ENCODE measurements around the gene PKD1. TPM values are rescaled to one million over a fixed set of nuclear protein-coding genes. Genes with fewer than 3 reads are reported as not detected.

Gene PKD1
- total RNA-seq, 1 experiment from 2014 or later: 137 TPM

GRCh38 chr16:2075631-2076030 is 60.1 kb downstream of the PKD1 start:
- POLR2A ChIA-PET: no interaction called here

DNA sequence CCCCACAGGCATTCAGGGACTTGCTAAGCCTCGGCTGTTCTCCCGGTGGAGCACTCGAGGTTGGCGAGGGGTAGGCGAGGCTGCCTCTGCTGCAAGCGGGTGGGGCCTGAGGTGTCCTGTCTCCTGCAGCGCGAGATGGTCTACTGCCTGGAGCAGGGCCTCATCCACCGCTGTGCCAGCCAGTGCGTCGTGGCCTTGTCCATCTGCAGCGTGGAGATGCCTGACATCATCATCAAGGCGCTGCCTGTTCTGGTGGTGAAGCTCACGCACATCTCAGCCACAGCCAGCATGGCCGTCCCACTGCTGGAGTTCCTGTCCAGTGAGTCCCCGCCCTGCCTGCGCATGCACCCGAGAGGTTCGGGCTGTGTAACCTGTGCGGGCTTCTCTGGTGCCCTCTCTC is 61.6 kb downstream of the PKD1 start:
- H3K36me3 ChIP-seq (ENCODE audit: control insufficient read depth in 1 of 2, insufficient read depth in 2 of 2, low read length in 2 of 2): peaks cover 0 to 2% of the 10 kb centered on the region in 2 experiments; a peak in 1 of 4 replicates
- ChIA-PET CTCF (no interaction called here), RAD21 (ENCODE audit: low non-redundant PET in 1 of 2, low total read pairs in 2 of 2, uncharacterized antibody in 2 of 2, unreplicated experiment in 2 of 2) (no interaction called here), POLR2A (no interaction called here)
- H3K4me2 ChIP-seq (ENCODE audit: low read length): no peak overlapping the region
- no peak overlapping the region for H2AFZ ChIP-seq (ENCODE audit: low read depth, low read length, poor library complexity, severe bottlenecking)
- H3K9ac ChIP-seq (ENCODE audit: low read length): no peak overlapping the region
- DNase-seq (ENCODE audit: low read depth, low spot score) (no peak), ATAC-seq (no peak)
- BruUV-seq (replicated peaks): no TSS peak
- H4K20me1 ChIP-seq (ENCODE audit: insufficient read depth): no peaks in the 10 kb centered on the region
- H3K4me1 ChIP-seq (ENCODE audit: control insufficient read depth in 1 of 2, insufficient read depth in 2 of 2, low read length in 2 of 2): no peaks in the 10 kb centered on the region
- H3K27me3 ChIP-seq (ENCODE audit: insufficient read depth, low read length): no peaks in the 10 kb centered on the region
- H3K9me3 ChIP-seq (ENCODE audit: control insufficient read depth in 1 of 2, insufficient read depth in 1 of 2, low read depth in 1 of 2, low read length in 2 of 2): no peaks in the 10 kb centered on the region
- no peak overlapping the region for H3K4me3 ChIP-seq (replicated peaks in 1 of 2; ENCODE audit: low read depth in 1 of 2, low read length in 2 of 2)
- no peaks in the 10 kb centered on the region for H3K79me2 ChIP-seq (ENCODE audit: insufficient read depth, low read length)
- intact Hi-C loops (cut with micrococcal nuclease): no loop called here
- H3K9me2 ChIP-seq (ENCODE audit: insufficient read depth): no peaks in the 10 kb centered on the region
- H3K27ac ChIP-seq (ENCODE audit: low read depth, low read length): no peak overlapping the region
- TF ChIP-seq SRF (IDR thresholded peaks at IDR 0.05; ENCODE audit: low read depth) (no peak), CEBPB (IDR thresholded peaks at IDR 0.05; ENCODE audit: low read depth) (no peak), EZH2 (IDR thresholded peaks at IDR 0.05) (no peak), POLR2A (IDR thresholded peaks at IDR 0.05; ENCODE audit: borderline replicate concordance, extremely low read depth, insufficient read depth, insufficient read length) (no peak), JUND (IDR thresholded peaks at IDR 0.05) (no peak), ZNF274 (IDR thresholded peaks at IDR 0.05; ENCODE audit: low read depth, low read length) (no peak), POLR2AphosphoS5 (IDR thresholded peaks at IDR 0.05; ENCODE audit: low read depth, low read length) (no peak), ELF1 (IDR thresholded peaks at IDR 0.05; ENCODE audit: borderline replicate concordance, low read depth) (no peak), YY1 (IDR thresholded peaks at IDR 0.05; ENCODE audit: extremely low read depth, insufficient replicate concordance, low read depth, low read length) (no peak), ZFX (IDR thresholded peaks at IDR 0.05) (no peak), EGR1 (IDR thresholded peaks at IDR 0.05; ENCODE audit: low read depth) (no peak)
- TF ChIP-seq, protein P1, sequence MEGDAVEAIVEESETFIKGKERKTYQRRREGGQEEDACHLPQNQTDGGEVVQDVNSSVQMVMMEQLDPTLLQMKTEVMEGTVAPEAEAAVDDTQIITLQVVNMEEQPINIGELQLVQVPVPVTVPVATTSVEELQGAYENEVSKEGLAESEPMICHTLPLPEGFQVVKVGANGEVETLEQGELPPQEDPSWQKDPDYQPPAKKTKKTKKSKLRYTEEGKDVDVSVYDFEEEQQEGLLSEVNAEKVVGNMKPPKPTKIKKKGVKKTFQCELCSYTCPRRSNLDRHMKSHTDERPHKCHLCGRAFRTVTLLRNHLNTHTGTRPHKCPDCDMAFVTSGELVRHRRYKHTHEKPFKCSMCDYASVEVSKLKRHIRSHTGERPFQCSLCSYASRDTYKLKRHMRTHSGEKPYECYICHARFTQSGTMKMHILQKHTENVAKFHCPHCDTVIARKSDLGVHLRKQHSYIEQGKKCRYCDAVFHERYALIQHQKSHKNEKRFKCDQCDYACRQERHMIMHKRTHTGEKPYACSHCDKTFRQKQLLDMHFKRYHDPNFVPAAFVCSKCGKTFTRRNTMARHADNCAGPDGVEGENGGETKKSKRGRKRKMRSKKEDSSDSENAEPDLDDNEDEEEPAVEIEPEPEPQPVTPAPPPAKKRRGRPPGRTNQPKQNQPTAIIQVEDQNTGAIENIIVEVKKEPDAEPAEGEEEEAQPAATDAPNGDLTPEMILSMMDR (IDR thresholded peaks at IDR 0.05 in 2 of 3, conservative IDR thresholded peaks at IDR 0.05 in 1 of 3; ENCODE audit: borderline replicate concordance in 1 of 3, insufficient read depth in 1 of 3, low read depth in 2 of 3, low read length in 2 of 3): no peak
- TF ChIP-seq, protein P2, sequence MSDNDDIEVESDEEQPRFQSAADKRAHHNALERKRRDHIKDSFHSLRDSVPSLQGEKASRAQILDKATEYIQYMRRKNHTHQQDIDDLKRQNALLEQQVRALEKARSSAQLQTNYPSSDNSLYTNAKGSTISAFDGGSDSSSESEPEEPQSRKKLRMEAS (IDR thresholded peaks at IDR 0.05): no peak

More at GRCh38 chr16:2075631-2076030, 60.1 kb downstream of the PKD1 start:
- no peaks in the 10 kb centered on the region for H3K27me3 ChIP-seq (ENCODE audit: insufficient read depth, low read length)
- H3K4me1 ChIP-seq (ENCODE audit: control insufficient read depth in 1 of 2, insufficient read depth in 2 of 2, low read length in 2 of 2): no peaks in the 10 kb centered on the region
- no peak overlapping the region for H3K9ac ChIP-seq (ENCODE audit: low read length)
- TF ChIP-seq, protein P1 (IDR thresholded peaks at IDR 0.05 in 2 of 3, conservative IDR thresholded peaks at IDR 0.05 in 1 of 3; ENCODE audit: borderline replicate concordance in 1 of 3, insufficient read depth in 1 of 3, low read depth in 2 of 3, low read length in 2 of 3): no peak
- peaks cover 0 to 2% of the 10 kb centered on the region in 2 experiments; a peak in 1 of 4 replicates for H3K36me3 ChIP-seq (ENCODE audit: control insufficient read depth in 1 of 2, insufficient read depth in 2 of 2, low read length in 2 of 2)
- no peaks in the 10 kb centered on the region for H3K9me2 ChIP-seq (ENCODE audit: insufficient read depth)
- no peak overlapping the region for H3K4me3 ChIP-seq (replicated peaks in 1 of 2; ENCODE audit: low read depth in 1 of 2, low read length in 2 of 2)
- no peak overlapping the region for H2AFZ ChIP-seq (ENCODE audit: low read depth, low read length, poor library complexity, severe bottlenecking)
- H3K9me3 ChIP-seq (ENCODE audit: control insufficient read depth in 1 of 2, insufficient read depth in 1 of 2, low read depth in 1 of 2, low read length in 2 of 2): no peaks in the 10 kb centered on the region
- DNase-seq (ENCODE audit: low read depth, low spot score) (no peak), ATAC-seq (no peak)
- RAD21 ChIA-PET (ENCODE audit: low non-redundant PET in 1 of 2, low total read pairs in 2 of 2, uncharacterized antibody in 2 of 2, unreplicated experiment in 2 of 2): no interaction called here
- H3K79me2 ChIP-seq (ENCODE audit: insufficient read depth, low read length): no peaks in the 10 kb centered on the region
- intact Hi-C loops (cut with micrococcal nuclease): no loop called here
- H3K27ac ChIP-seq (ENCODE audit: low read depth, low read length): no peak overlapping the region
- CTCF ChIA-PET: no interaction called here
- H3K4me2 ChIP-seq (ENCODE audit: low read length): no peak overlapping the region
- BruUV-seq (replicated peaks): no TSS peak
- H4K20me1 ChIP-seq (ENCODE audit: insufficient read depth): no peaks in the 10 kb centered on the region

Data from HCT116 (cell line).